Cardiac muscle cell (in vitro differentiated cells and primary cell): ENCODE data around the gene SLN. TPM values are rescaled to one million over a fixed set of nuclear protein-coding genes. Genes with fewer than 3 reads are reported as not detected.

Source experiments
- DNase-seq, 2 donors: peaks; one replicate each; pipeline versions ENCODE4 v3.0.0 to v3.0.0-alpha.2; 2010 to 2017; ENCODE audit warnings: low read depth in 1 of 2, low spot score in 1 of 2
- H3K27ac ChIP-seq: fragments of 200-600 bp; sonication (generic); 2 replicates; pipeline ENCODE4 v1.5.1; 2016
- H3K27me3 ChIP-seq: fragments of 200-600 bp; sonication (generic); 2 replicates; pipeline ENCODE4 v1.6.0; 2016; ENCODE audit warnings: control low read depth
- H3K36me3 ChIP-seq: fragments of 200-600 bp; sonication (generic); 2 replicates; pipeline ENCODE4 v1.5.1; 2016; ENCODE audit warnings: control low read depth
- H3K4me1 ChIP-seq: fragments of 200-600 bp; sonication (generic); 2 replicates; pipeline ENCODE4 v1.8.1; 2017; ENCODE audit warnings: low read depth, mild to moderate bottlenecking, mixed run types
- H3K4me3 ChIP-seq: fragments of 200-600 bp; sonication (generic); 2 replicates; pipeline ENCODE4 v1.5.1; 2016; ENCODE audit warnings: mild to moderate bottlenecking
- H3K9me3 ChIP-seq: fragments of 200-600 bp; sonication (generic); 2 replicates; pipeline ENCODE4 v1.5.1; 2017; ENCODE audit warnings: low read depth, mild to moderate bottlenecking, control low read depth
- CTCF ChIP-seq: IDR thresholded peaks from 2 replicates; pipeline ENCODE4 v1.5.1; 2012; ENCODE audit warnings: low read depth, mild to moderate bottlenecking, low read length
- polyA plus RNA-seq: library from polyadenylated mRNA; unstranded; fragments of >200 nt; fragmentation: Nextera tagmentation; extraction: Ambion mirVana; gene quantifications from 2 replicates; pipeline ENCODE4 v1.2.1, GENCODE V29; 2016
- total RNA-seq: library from RNA; depleted of rRNA; stranded (reverse); fragments of >200 nt; gene quantifications from 2 replicates; pipeline ENCODE4 v1.2.3, GENCODE V29; 2016

SLN gene
- total and polyA plus RNA-seq, 2 experiments from 2014 or later, result 3.1 TPM; not detected in 1

DNA sequence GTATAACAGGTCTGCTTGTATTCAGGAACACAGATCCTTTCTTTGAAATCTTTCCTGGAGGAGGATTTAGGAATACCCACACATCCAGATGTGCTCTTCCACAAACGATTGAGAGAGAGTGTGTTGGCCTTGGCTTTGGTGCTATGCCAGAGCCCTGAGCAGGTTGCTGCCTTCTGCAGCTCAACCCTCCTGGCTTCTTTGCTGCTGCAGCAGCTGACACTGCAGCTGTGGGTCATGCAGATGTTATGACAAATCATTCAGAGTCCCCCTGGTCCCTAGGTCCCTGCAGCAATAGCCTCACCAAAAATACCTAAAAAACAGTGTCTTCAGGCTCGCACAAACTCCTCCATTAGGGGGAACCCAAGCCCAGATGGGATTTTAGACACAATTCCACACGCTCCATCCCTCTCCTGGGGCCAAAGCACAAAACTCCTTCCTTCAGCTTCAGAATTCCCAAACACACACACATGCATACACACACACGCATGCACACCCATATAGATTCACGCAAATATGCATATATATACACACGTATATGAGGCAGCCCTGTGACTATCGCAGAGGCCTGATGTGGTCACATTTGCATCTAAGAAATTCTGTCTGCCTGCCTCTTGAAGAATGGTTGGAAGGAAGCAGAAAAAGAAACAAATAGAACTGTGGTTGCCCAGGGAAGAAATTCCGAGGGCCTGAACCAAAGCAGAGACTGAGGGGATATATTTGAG, 35.4 kb downstream of the SLN start:
- no peak for DNase-seq
- no peaks in the 10 kb centered on the region for H3K27me3 ChIP-seq

DNA sequence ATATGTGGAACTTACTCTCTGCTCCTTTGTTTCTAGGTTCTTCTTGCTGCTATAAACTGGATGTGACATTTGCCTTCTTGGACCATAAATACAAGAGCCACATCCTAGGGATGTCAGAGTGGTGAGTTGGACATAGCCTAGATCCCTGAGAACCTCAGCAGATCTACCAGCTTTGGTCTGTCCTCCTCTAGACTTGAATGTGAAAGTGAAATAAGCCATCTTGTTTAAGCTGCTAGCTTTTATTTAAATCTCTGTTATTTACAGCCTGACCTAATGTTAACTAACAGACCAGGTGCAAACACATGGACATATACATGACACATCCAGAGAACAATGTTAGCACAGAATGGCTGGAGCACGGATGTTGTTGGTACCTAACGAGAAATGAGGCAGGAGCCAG, 36.0 kb downstream of the SLN start:
- Histone ChIP-seq H3K27me3 (no peaks in the 10 kb centered on the region), H3K27ac (no peak overlapping the region), H3K4me3 (no peak overlapping the region), H3K9me3 (no peaks in the 10 kb centered on the region), H3K4me1 (no peaks in the 10 kb centered on the region), H3K36me3 (no peaks in the 10 kb centered on the region)
- no peak for TF ChIP-seq CTCF
- DNase-seq, result no peak

More for the DNA sequence above, 35.4 kb downstream of the SLN start:
- no peaks in the 10 kb centered on the region for H3K9me3 ChIP-seq
- H3K36me3 ChIP-seq, result no peaks in the 10 kb centered on the region
- TF ChIP-seq CTCF, result no peak
- H3K27ac ChIP-seq, result no peak overlapping the region
- no peaks in the 10 kb centered on the region for H3K4me1 ChIP-seq
- no peak overlapping the region for H3K4me3 ChIP-seq

- H3K9me3 ChIP-seq, result no peaks in the 10 kb centered on the region
- H3K4me3 ChIP-seq, result no peak overlapping the region
- no peak for DNase-seq
- H3K36me3 ChIP-seq, result no peaks in the 10 kb centered on the region
- H3K27me3 ChIP-seq, result no peaks in the 10 kb centered on the region
- H3K27ac ChIP-seq, result no peak overlapping the region
- H3K4me1 ChIP-seq, result no peaks in the 10 kb centered on the region
- no peak for TF ChIP-seq CTCF
Measured at GRCh38 chr11:107669893-107670601, 41.8 kb downstream of the SLN start.

DNA sequence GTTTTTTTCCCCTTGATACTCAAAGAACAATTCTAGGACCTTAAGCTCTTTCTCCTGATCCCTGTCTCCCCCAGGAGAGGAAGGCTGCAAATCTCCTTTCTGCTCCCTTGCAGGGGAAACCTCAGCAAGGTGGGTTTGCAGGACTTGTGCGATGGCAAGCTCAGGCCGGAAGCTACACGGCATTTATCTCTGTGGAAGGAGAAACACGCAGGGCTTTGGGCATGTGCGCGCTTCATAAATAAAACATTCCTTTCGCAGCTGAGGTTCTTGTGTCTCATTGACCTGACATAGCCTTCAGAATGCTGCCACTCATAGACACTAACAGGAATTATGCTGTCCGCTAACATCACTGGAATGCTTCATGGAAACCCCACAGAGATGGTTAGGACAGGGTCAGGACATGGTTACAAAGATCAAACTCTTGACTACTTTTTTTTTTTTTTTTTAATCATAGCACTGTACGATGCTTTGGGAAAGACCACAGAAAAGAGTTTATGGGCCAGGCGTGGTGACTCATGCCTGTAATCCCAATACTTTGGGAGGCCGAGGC, 42.6 kb downstream of the SLN start:
- Histone ChIP-seq H3K4me1 (no peaks in the 10 kb centered on the region), H3K27ac (no peak overlapping the region), H3K4me3 (no peak overlapping the region), H3K9me3 (no peaks in the 10 kb centered on the region), H3K27me3 (no peaks in the 10 kb centered on the region), H3K36me3 (no peaks in the 10 kb centered on the region)
- DNase-seq, result no peak
- no peak for TF ChIP-seq CTCF

DNA sequence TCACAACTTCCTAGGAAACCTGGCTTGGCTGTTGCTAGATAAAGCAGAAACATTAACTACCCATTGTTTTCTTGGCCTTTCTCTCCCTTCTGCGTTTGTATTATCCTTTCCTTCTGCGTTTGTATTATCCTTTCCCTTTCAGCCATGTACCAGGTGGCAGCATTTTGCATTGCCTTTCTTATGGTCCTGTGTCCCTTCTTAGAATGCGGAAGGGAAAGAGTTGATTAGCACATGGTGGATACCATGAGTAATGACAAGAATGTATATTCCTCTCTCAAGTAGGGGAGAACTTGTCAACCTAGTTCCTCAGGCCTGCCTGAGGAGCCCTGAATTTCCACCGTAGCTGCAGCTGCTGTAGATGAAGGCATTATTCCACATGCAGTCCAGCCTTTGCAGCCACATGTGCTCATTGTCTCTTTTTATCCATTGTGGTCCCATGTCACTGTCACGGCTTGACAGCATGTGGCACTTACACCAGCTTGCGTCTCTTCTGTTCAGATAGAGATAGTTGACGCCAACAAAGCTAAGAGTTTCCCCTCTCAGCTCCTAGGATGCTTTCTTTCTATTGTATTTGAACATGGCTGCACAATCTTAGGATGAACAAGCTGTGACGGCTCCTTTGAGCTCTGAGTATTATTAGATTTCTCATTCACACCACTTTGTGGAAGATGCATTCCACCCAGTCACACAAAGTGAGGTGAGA, 44.8 kb downstream of the SLN start:
- no peak overlapping the region for H3K4me3 ChIP-seq
- no peaks in the 10 kb centered on the region for H3K27me3 ChIP-seq
- no peaks in the 10 kb centered on the region for H3K9me3 ChIP-seq
- TF ChIP-seq CTCF, result no peak
- no peak for DNase-seq
- no peak overlapping the region for H3K27ac ChIP-seq
- no peaks in the 10 kb centered on the region for H3K36me3 ChIP-seq
- no peaks in the 10 kb centered on the region for H3K4me1 ChIP-seq
